GM19467 (cell line): Measurements from ENCODE around the gene JUNB.

Source experiments
- ATAC-seq: cut with Tn5 transposase; IDR thresholded peaks from one replicate; pipeline ENCODE4 v1.9.1; 2021; ENCODE audit warnings: mild to moderate bottlenecking, moderate library complexity; ENCODE audit not compliant: unreplicated experiment

JUNB gene

GRCh38 chr19:12791345-12792050 lies at the start of gene JUNB:
Gene JUNB, plus strand, starts transcription at chr19:12791486. Its CDS starts 286 bp downstream, at chr19:12791772.
- peak; percentile 25 for ATAC-seq

GRCh38 chr19:12745166-12745897 lies 46.0 kb upstream of the JUNB start:
- no peak for ATAC-seq

- no peak for ATAC-seq
Measured at GRCh38 chr19:12748489-12748888, 42.8 kb upstream of the JUNB start.

- ATAC-seq: no peak
Measured at GRCh38 chr19:12749938-12750521, 41.3 kb upstream of the JUNB start.

GRCh38 chr19:12750851-12751250 lies 40.4 kb upstream of the JUNB start:
- no peak for ATAC-seq

GRCh38 chr19:12751635-12752034 lies 39.7 kb upstream of the JUNB start, which contains the start of gene BEST2:
Gene BEST2, plus strand, starts transcription at chr19:12751791. Its CDS starts 802 bp downstream, at chr19:12752593.
- no peak for ATAC-seq

- no peak for ATAC-seq
Measured at GRCh38 chr19:12752056-12752781, 39.1 kb upstream of the JUNB start.

GRCh38 chr19:12754465-12755196 lies 36.7 kb upstream of the JUNB start:
- ATAC-seq: no peak

GRCh38 chr19:12756150-12756883 lies 35.0 kb upstream of the JUNB start:
- no peak for ATAC-seq

GRCh38 chr19:12757544-12758274 lies 33.6 kb upstream of the JUNB start:
- no peak for ATAC-seq

GRCh38 chr19:12759686-12760085 lies 31.6 kb upstream of the JUNB start:
- no peak for ATAC-seq

GRCh38 chr19:12763100-12763499 lies 28.2 kb upstream of the JUNB start:
- ATAC-seq: no peak

GRCh38 chr19:12764698-12765097 lies 26.6 kb upstream of the JUNB start:
- no peak for ATAC-seq

GRCh38 chr19:12766051-12766521 lies 25.2 kb upstream of the JUNB start:
- no peak for ATAC-seq

GRCh38 chr19:12767150-12767549 lies 24.1 kb upstream of the JUNB start:
- no peak for ATAC-seq

- no peak for ATAC-seq
Measured at GRCh38 chr19:12767666-12768065, 23.6 kb upstream of the JUNB start.

GRCh38 chr19:12769689-12770088 lies 21.6 kb upstream of the JUNB start:
- no peak for ATAC-seq

- no peak for ATAC-seq
Measured at GRCh38 chr19:12770922-12771321, 20.4 kb upstream of the JUNB start.

GRCh38 chr19:12772323-12772722 lies 19.0 kb upstream of the JUNB start:
- no peak for ATAC-seq
